IPS-18c (cell line): ENCODE measurements around the gene GTSE1.
"Not testable (repeated sequence)": the region's sequence is repeated elsewhere in the genome, so short reads cannot be mapped to it uniquely, and the experiment has no call there.

Experiments used
- H3K4me3 ChIP-seq: 2 replicates; pipeline ENCODE4 v1.7.0; 2013; ENCODE audit warnings: low read depth, mild to moderate bottlenecking, low read length, moderate library complexity; ENCODE audit not compliant: insufficient read depth
- H3K9me3 ChIP-seq: one replicate; pipeline ENCODE4 v1.6.1; 2013; ENCODE audit warnings: mild to moderate bottlenecking, low read length, moderate library complexity; ENCODE audit not compliant: control insufficient read depth, insufficient read depth

GTSE1 gene

DNA sequence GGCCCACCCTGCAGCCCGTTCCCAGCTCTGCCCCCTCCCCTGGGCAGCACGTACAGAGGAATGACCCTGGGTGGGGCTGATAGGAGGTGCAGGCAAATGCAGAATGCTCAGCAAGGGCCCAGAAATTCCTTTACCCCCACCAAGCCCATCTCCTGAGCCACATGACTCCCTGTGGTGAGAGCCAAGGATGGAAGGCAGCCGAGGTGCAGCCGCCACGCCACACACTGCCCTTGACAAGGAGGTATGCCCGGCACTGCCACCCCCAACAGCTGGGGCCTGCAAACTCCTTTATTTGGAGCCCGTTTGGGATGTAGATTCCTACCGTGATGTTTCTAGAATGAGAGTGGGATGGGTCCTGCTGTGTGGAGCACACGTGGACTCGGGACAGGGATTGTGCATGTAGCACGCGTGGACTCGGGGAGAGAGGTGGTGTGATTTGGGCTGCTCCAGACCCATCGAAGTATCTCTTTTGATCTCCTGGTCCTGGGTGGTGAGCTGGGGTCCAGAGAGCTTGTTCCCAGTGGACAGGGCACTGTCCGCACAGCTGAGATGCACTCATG is 12.9 kb downstream of the GTSE1 start:
- no peak overlapping the region for H3K4me3 ChIP-seq

DNA sequence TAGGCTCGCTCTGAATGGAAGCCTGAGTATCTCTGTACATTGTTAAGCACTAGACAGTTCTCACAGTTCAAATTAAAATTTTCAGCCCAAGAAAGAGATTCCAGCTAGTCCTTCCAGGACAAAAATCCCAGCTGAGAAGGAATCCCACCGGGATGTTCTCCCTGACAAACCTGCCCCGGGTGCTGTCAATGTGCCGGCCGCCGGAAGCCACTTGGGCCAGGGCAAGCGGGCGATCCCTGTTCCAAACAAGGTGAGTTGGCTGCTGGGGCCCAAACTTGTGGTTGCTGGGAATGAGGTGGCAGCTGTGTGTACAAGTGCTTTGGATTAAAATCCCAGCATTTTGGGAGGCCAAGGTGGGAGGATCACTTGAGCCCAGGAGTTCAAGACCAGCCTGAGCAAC is 15.4 kb downstream of the GTSE1 start:
- no peak overlapping the region for H3K4me3 ChIP-seq
- H3K9me3 ChIP-seq, result no peaks in the 10 kb centered on the region

More for the DNA sequence above, 12.9 kb downstream of the GTSE1 start:
- no peaks in the 10 kb centered on the region for H3K9me3 ChIP-seq

DNA sequence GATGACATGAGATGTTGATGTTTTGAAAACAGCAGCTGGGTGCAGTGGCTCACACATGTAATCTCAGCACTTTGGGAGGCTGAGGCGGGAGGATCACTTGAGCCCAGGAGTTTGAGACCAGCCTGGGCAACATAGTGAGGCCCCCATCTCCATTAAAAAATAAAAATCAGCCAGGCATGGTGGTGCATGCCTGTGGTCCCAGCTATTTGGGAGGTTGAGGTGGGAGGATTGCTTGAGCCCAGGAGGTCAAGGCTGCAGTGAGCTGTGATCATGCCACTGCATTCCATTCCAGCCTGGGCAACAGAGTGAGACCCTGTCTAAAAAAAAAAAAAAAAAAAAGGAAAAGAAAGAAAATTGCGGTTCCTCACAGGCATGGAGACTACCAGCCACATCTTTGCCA is 16.2 kb downstream of the GTSE1 start:
- not testable (repeated sequence) for H3K9me3 ChIP-seq, H3K4me3 ChIP-seq

- Histone ChIP-seq H3K9me3 (no peaks in the 10 kb centered on the region), H3K4me3 (no peak overlapping the region)
Measured at GRCh38 chr22:46315976-46316375, 19.3 kb downstream of the GTSE1 start.

DNA sequence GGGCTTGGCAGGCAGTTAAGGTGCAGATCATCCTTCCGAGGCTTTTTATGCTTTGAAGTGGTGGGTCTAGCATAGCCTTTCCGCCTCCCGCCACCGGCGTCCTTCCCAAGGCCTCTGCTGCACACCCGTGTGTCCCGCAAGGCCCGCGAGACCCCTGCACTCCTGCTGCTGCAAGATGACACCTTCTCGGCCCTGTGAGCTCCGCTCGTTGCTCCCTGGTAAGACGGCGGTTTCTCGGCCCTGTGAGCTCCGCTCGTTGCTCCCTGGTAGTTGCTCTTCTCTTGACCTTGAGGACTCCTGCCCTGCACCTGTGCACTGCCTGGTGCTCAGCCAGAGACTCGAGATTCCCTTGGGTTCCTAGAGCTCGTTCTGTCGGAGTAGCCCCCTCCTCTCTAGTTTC is 21.0 kb downstream of the GTSE1 start:
- H3K9me3 ChIP-seq, result no peaks in the 10 kb centered on the region

GRCh38 chr22:46318576-46318975 is 21.9 kb downstream of the GTSE1 start:
- H3K9me3 ChIP-seq, result no peaks in the 10 kb centered on the region
- H3K4me3 ChIP-seq, result no peak overlapping the region

More for the DNA sequence above, 21.0 kb downstream of the GTSE1 start:
- no peak overlapping the region for H3K4me3 ChIP-seq

DNA sequence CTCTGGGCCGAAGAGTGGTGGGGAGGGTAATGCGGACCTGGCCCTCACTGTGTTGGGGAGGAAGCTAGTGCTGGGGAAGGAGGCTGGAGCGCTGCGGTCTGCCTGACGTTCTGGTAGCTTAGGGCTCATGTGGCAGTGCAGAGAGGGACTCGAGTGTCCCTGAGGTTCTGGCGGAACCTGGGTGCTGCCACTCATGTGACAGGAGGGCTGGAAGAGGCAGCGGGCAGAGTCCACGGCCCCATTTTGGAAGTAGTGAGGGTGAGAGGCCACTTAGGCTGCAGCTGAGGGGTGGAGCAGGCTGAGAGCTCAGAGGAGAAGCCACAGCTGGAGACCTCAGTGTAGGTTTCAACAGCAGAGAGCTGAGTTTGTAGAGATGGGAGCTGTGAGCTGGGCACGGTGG is 22.6 kb downstream of the GTSE1 start:
- Histone ChIP-seq H3K9me3 (no peaks in the 10 kb centered on the region), H3K4me3 (no peak overlapping the region)

- no peak overlapping the region for H3K4me3 ChIP-seq
- H3K9me3 ChIP-seq, result no peaks in the 10 kb centered on the region
Measured at GRCh38 chr22:46320166-46320710, 23.6 kb downstream of the GTSE1 start.

DNA sequence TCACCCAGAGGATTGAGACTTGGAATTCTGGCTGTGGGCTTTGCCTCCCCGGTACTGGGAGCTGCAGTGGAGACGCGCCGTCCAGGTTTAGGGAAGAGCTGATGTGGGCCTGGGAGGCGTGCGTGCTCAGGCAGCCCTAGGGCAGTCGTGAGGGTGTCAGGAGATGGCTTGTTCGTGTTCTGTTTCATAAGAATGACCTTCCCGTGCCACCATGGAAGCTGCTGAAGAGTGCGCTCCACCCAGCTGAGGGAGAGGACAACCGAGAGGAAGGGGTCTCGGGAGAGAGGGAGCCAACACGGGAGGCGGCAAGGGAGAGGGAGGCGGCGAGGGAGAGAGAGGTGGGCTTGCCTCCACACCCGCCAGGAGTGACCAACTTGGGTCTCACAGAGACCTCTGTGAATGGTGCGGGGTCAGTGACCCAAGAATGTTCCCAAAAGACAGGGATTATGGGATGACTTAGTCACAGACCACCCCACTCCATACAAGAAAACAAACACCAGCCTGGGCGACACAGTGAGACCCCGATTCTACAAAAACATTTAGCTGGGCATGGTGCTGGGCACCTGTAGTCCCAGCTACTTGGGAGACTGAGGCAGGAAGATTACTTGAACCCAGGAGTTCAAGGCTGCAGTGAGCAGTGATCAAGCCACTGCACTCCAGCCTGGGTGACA is 24.2 kb downstream of the GTSE1 start:
- Histone ChIP-seq H3K9me3 (no peaks in the 10 kb centered on the region), H3K4me3 (no peak overlapping the region)

GRCh38 chr22:46322711-46323110 is 26.0 kb downstream of the GTSE1 start:
- no peaks in the 10 kb centered on the region for H3K9me3 ChIP-seq
- H3K4me3 ChIP-seq, result no peak overlapping the region

DNA sequence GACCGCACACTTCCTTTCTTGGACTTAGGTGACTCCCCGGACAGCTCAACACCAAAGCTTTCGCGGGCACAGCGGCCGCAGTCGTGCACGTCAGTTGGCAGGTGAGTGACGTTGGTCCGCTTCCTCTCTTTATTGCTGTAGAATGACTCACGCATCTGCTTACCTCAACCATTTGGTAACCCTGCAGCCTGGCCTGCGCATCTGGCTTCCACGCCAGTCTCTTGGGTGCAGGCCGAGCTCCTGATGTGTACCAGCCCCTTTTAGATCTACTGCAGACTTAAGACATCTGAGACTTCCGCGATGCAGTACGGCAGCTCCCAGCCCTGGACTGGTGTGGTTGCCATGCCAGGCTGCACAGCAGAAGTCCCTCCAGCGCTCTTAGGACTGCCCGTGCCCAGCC is 26.5 kb downstream of the GTSE1 start:
- Histone ChIP-seq H3K4me3 (no peak overlapping the region), H3K9me3 (no peaks in the 10 kb centered on the region)

GRCh38 chr22:46326066-46326680 is 29.5 kb downstream of the GTSE1 start:
- Histone ChIP-seq H3K9me3 (no peaks in the 10 kb centered on the region), H3K4me3 (no peak overlapping the region)

- no peaks in the 10 kb centered on the region for H3K9me3 ChIP-seq
- no peak overlapping the region for H3K4me3 ChIP-seq
Measured at GRCh38 chr22:46327691-46328465, 31.2 kb downstream of the GTSE1 start.

DNA sequence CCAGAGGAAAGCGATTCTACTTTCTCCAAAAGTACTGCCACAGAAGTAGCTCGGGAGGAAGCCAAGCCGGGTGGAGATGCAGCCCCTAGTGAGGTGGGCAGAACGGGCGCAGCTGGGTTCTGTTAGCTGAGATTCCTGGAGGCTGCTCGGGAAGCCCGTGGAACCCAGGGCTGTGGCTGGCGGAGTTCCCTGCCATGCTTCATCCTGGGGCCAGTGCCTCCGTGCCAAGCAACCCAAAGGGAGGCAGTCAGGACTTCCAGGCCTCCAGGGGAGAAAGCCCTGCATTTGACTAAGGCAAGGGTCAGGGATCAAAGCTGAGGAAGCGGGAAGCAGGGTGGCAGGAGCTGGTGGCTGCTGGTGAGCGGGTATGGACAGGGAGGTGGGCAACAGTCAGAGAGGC is 32.1 kb downstream of the GTSE1 start:
- Histone ChIP-seq H3K4me3 (no peak overlapping the region), H3K9me3 (no peaks in the 10 kb centered on the region)

DNA sequence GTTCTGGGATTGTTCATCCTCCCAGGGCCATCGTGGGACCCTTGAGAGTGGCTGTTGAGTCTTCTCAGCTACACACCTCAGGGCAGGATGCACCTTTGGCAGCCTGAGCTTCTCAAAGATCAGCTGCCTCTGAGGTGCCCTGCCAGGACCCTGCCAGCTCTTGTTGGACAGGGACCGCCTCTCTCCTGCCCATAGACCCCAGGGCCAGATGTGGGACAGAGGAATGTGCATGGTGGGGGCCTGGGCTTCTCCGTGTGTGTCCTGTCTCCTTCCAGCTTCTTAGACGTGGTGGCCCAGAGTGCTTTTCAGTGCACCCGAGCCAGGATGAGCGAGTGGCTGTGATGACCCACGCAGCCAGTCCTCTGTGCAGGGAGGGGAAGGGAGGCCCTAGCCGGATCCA is 32.9 kb downstream of the GTSE1 start:
- Histone ChIP-seq H3K4me3 (no peak overlapping the region), H3K9me3 (no peaks in the 10 kb centered on the region)

GRCh38 chr22:46330426-46330825 is 33.8 kb downstream of the GTSE1 start:
- Histone ChIP-seq H3K9me3 (no peaks in the 10 kb centered on the region), H3K4me3 (no peak overlapping the region)

- Histone ChIP-seq H3K9me3 (no peaks in the 10 kb centered on the region), H3K4me3 (no peak overlapping the region)
Measured at GRCh38 chr22:46331496-46331895, 34.8 kb downstream of the GTSE1 start.
